ENCODE results near the gene GNAT2. TPM values are rescaled to one million over a fixed set of nuclear protein-coding genes. Genes with fewer than 3 reads are reported as not detected.

GNAT2 gene
- total RNA-seq, 1 experiment from 2014 or later = not detected

GRCh38 chr1:109598156-109598555, 21.3 kb downstream of the GNAT2 start (continued):
- TF ChIP-seq, protein P1, sequence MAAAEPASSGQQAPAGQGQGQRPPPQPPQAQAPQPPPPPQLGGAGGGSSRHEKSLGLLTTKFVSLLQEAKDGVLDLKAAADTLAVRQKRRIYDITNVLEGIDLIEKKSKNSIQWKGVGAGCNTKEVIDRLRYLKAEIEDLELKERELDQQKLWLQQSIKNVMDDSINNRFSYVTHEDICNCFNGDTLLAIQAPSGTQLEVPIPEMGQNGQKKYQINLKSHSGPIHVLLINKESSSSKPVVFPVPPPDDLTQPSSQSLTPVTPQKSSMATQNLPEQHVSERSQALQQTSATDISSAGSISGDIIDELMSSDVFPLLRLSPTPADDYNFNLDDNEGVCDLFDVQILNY (CRISPR knock-in tag; IDR thresholded peaks at IDR 0.05) = no peak
- no peak for TF ChIP-seq MXD4 (CRISPR knock-in tag; IDR thresholded peaks at IDR 0.05; ENCODE audit: borderline replicate concordance)
- TF ChIP-seq TEAD1 (CRISPR knock-in tag; IDR thresholded peaks at IDR 0.05) = no peak
- TF ChIP-seq GRHL2 (CRISPR knock-in tag; IDR thresholded peaks at IDR 0.05; ENCODE audit: insufficient replicate concordance, severe bottlenecking) = no peak
- TF ChIP-seq CREM (CRISPR knock-in tag; IDR thresholded peaks at IDR 0.05) = no peak
- TF ChIP-seq, protein P2, sequence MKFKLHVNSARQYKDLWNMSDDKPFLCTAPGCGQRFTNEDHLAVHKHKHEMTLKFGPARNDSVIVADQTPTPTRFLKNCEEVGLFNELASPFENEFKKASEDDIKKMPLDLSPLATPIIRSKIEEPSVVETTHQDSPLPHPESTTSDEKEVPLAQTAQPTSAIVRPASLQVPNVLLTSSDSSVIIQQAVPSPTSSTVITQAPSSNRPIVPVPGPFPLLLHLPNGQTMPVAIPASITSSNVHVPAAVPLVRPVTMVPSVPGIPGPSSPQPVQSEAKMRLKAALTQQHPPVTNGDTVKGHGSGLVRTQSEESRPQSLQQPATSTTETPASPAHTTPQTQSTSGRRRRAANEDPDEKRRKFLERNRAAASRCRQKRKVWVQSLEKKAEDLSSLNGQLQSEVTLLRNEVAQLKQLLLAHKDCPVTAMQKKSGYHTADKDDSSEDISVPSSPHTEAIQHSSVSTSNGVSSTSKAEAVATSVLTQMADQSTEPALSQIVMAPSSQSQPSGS (CRISPR knock-in tag; IDR thresholded peaks at IDR 0.05; ENCODE audit: borderline replicate concordance, low read depth) = no peak
- no peak for TF ChIP-seq ZNF671 (CRISPR knock-in tag; IDR thresholded peaks at IDR 0.05)
- no peak for TF ChIP-seq JAZF1 (CRISPR knock-in tag; IDR thresholded peaks at IDR 0.05)
- TF ChIP-seq NFYB (CRISPR knock-in tag; conservative IDR thresholded peaks at IDR 0.05; ENCODE audit: low read depth) = no peak
- TF ChIP-seq ZBTB43 (CRISPR knock-in tag; IDR thresholded peaks at IDR 0.05) = no peak

GRCh38 chr1:109595531-109595930, 23.9 kb downstream of the GNAT2 start:
- ATAC-seq = no peak
- no peak for DNase-seq (ENCODE audit: low spot score)
- Mint-ChIP-seq H3K4me3 (no peak overlapping the region), H3K36me3 (peaks cover 16% of the 10 kb centered on the region), H3K4me1 (0 out of 2 replicates have a peak, but pooled peaks cover 3% of the 10 kb centered on the region), H3K27ac (no peak overlapping the region), H3K27me3 (ENCODE audit: low read depth) (no peaks in the 10 kb centered on the region), H3K9me3 (no peaks in the 10 kb centered on the region)
- ChIA-PET POLR2A (no interaction called here), CTCF (interaction anchor here (0.8 kb wide), 1 partner anchor 44 kb away, joined by 3 read pairs; no protein-coding TSS in a partner anchor)
- TF ChIP-seq ZNF263 (CRISPR knock-in tag; IDR thresholded peaks at IDR 0.05; ENCODE audit: low read depth) = no peak
- TF ChIP-seq, protein P3, sequence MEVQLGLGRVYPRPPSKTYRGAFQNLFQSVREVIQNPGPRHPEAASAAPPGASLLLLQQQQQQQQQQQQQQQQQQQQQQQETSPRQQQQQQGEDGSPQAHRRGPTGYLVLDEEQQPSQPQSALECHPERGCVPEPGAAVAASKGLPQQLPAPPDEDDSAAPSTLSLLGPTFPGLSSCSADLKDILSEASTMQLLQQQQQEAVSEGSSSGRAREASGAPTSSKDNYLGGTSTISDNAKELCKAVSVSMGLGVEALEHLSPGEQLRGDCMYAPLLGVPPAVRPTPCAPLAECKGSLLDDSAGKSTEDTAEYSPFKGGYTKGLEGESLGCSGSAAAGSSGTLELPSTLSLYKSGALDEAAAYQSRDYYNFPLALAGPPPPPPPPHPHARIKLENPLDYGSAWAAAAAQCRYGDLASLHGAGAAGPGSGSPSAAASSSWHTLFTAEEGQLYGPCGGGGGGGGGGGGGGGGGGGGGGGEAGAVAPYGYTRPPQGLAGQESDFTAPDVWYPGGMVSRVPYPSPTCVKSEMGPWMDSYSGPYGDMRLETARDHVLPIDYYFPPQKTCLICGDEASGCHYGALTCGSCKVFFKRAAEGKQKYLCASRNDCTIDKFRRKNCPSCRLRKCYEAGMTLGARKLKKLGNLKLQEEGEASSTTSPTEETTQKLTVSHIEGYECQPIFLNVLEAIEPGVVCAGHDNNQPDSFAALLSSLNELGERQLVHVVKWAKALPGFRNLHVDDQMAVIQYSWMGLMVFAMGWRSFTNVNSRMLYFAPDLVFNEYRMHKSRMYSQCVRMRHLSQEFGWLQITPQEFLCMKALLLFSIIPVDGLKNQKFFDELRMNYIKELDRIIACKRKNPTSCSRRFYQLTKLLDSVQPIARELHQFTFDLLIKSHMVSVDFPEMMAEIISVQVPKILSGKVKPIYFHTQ (CRISPR knock-in tag; IDR thresholded peaks at IDR 0.05) = no peak
- no peak for TF ChIP-seq SMAD3 (CRISPR knock-in tag; IDR thresholded peaks at IDR 0.05; ENCODE audit: borderline replicate concordance)
- no peak for TF ChIP-seq MYBL2 (CRISPR knock-in tag; IDR thresholded peaks at IDR 0.05)
- TF ChIP-seq OVOL2 (CRISPR knock-in tag; IDR thresholded peaks at IDR 0.05; ENCODE audit: borderline replicate concordance) = no peak

GRCh38 chr1:109592916-109593315, 26.5 kb downstream of the GNAT2 start:
- DNase-seq (ENCODE audit: low spot score) = no peak
- ATAC-seq = no peak
- H3K4me1 Mint-ChIP-seq = no peaks in the 10 kb centered on the region
- ChIA-PET POLR2A (no interaction called here), CTCF (interaction anchor here (0.6 kb wide), 1 partner anchor 47 kb away, joined by 3 read pairs; no protein-coding TSS in a partner anchor)
- H3K4me3 Mint-ChIP-seq = no peak overlapping the region
- H3K27me3 Mint-ChIP-seq (ENCODE audit: low read depth) = no peaks in the 10 kb centered on the region
- no peak overlapping the region for H3K27ac Mint-ChIP-seq
- TF ChIP-seq CDX4 (CRISPR knock-in tag; IDR thresholded peaks at IDR 0.05; ENCODE audit: borderline replicate concordance) = no peak
- TF ChIP-seq ARID4B (CRISPR knock-in tag; IDR thresholded peaks at IDR 0.05; ENCODE audit: borderline replicate concordance) = no peak
- no peak for TF ChIP-seq NR1H2 (CRISPR knock-in tag; IDR thresholded peaks at IDR 0.05)
- H3K9me3 Mint-ChIP-seq = no peaks in the 10 kb centered on the region
- peaks cover 26% of the 10 kb centered on the region for H3K36me3 Mint-ChIP-seq

All from WTC11 (cell line).